H9 (cell line): ENCODE results near the gene LRRC37A3. TPM values are rescaled to one million over a fixed set of nuclear protein-coding genes. Genes with fewer than 3 reads are reported as not detected.
"Not testable (repeated sequence)": the region's sequence is repeated elsewhere in the genome, so short reads cannot be mapped to it uniquely, and the experiment has no call there.

ENCODE experiments used
- DNase-seq: peaks from one replicate; pipeline ENCODE4 v3.0.0-alpha.2; 2017
- H2AFZ ChIP-seq: one replicate; pipeline ENCODE4 v1.6.1; 2013; ENCODE audit warnings: mild to moderate bottlenecking, low read length, control low read depth, moderate library complexity
- H2AK5ac ChIP-seq: 2 replicates; pipeline ENCODE4 v1.6.1; 2013; ENCODE audit warnings: low read length, control low read depth, mixed read lengths; ENCODE audit not compliant: insufficient read length
- H2BK120ac ChIP-seq: one replicate; pipeline ENCODE4 v1.6.1; 2013; ENCODE audit warnings: low read depth, mild to moderate bottlenecking, low read length, control low read depth, inconsistent platforms; ENCODE audit not compliant: poor library complexity, severe bottlenecking
- H2BK12ac ChIP-seq: 2 replicates; pipeline ENCODE4 v1.6.1; 2013; ENCODE audit warnings: low read length, control low read depth, mixed read lengths, low read depth; ENCODE audit not compliant: insufficient read length
- H2BK15ac ChIP-seq: 2 replicates; pipeline ENCODE4 v1.6.1; 2013; ENCODE audit warnings: low read depth, low read length, control low read depth
- H2BK20ac ChIP-seq: one replicate; pipeline ENCODE4 v1.6.1; 2013; ENCODE audit warnings: low read depth, mild to moderate bottlenecking, low read length, control low read depth, inconsistent platforms; ENCODE audit not compliant: poor library complexity, severe bottlenecking
- H2BK5ac ChIP-seq: 2 replicates; pipeline ENCODE4 v1.6.1; 2013; ENCODE audit warnings: low read length, control low read depth, mixed read lengths; ENCODE audit not compliant: insufficient read length
- H3K14ac ChIP-seq: 2 replicates; pipeline ENCODE4 v1.6.1; 2013; ENCODE audit warnings: low read length, control low read depth; ENCODE audit not compliant: insufficient read depth
- H3K18ac ChIP-seq: 2 replicates; pipeline ENCODE4 v1.6.1; 2013; ENCODE audit warnings: low read depth, mild to moderate bottlenecking, mixed read lengths, low read length, control low read depth; ENCODE audit not compliant: insufficient read length
- H3K23ac ChIP-seq: 2 replicates; pipeline ENCODE4 v1.6.1; 2013; ENCODE audit warnings: low read length, control low read depth, mixed read lengths, low read depth; ENCODE audit not compliant: insufficient read length
- H3K23me2 ChIP-seq: 2 replicates; pipeline ENCODE4 v1.6.1; 2013; ENCODE audit warnings: low read depth, mild to moderate bottlenecking, mixed read lengths, low read length, control low read depth; ENCODE audit not compliant: insufficient read length, poor library complexity, severe bottlenecking
- H3K27ac ChIP-seq: 2 replicates; pipeline ENCODE4 v1.5.1; 2013; ENCODE audit warnings: low read length, control low read depth, mixed read lengths, low read depth; ENCODE audit not compliant: insufficient read length
- H3K27me3 ChIP-seq: 2 replicates; pipeline ENCODE4 v1.6.1; 2013; ENCODE audit warnings: low read length, control low read depth, inconsistent platforms; ENCODE audit not compliant: insufficient read depth
- H3K4ac ChIP-seq: 2 replicates; pipeline ENCODE4 v1.6.1; 2013; ENCODE audit warnings: low read depth, mild to moderate bottlenecking, control low read depth, inconsistent platforms, low read length, moderate library complexity
- H3K4me1 ChIP-seq: 2 replicates; pipeline ENCODE4 v1.6.1; 2013; ENCODE audit warnings: low read length, control low read depth, inconsistent platforms; ENCODE audit not compliant: insufficient read depth
- H3K4me2 ChIP-seq: 2 replicates; pipeline ENCODE4 v1.6.1; 2013; ENCODE audit warnings: low read length, control low read depth, mixed read lengths; ENCODE audit not compliant: insufficient read length, insufficient read depth
- H3K56ac ChIP-seq: 2 replicates; pipeline ENCODE4 v1.6.1; 2013; ENCODE audit warnings: low read depth, mild to moderate bottlenecking, mixed read lengths, low read length, control low read depth; ENCODE audit not compliant: insufficient read length
- H3K79me1 ChIP-seq: 2 replicates; pipeline ENCODE4 v1.6.1; 2013; ENCODE audit warnings: low read depth, mild to moderate bottlenecking, moderate library complexity, low read length, control low read depth, inconsistent platforms; ENCODE audit not compliant: insufficient read depth, poor library complexity, severe bottlenecking
- H3K79me2 ChIP-seq: 2 replicates; pipeline ENCODE4 v1.6.1; 2013; ENCODE audit warnings: low read length, control low read depth, inconsistent platforms; ENCODE audit not compliant: insufficient read depth
- H3K9ac ChIP-seq: 2 replicates; pipeline ENCODE4 v1.6.1; 2013; ENCODE audit warnings: low read length, control low read depth, mixed read lengths; ENCODE audit not compliant: insufficient read length; ENCODE audit errors: extremely low read depth
- H3K9me3 ChIP-seq: one replicate; pipeline ENCODE4 v1.6.1; 2013; ENCODE audit warnings: low read depth, low read length, inconsistent platforms; ENCODE audit not compliant: control insufficient read depth
- H3T11ph ChIP-seq: one replicate; pipeline ENCODE4 v1.6.1; 2013; ENCODE audit warnings: mild to moderate bottlenecking, low read length, control low read depth, inconsistent platforms
- H4K20me1 ChIP-seq: one replicate; pipeline ENCODE4 v1.6.1; 2013; ENCODE audit not compliant: control insufficient read depth, insufficient read length, insufficient read depth
- H4K5ac ChIP-seq: 2 replicates; pipeline ENCODE4 v1.6.1; 2013; ENCODE audit warnings: low read depth, mild to moderate bottlenecking, mixed read lengths, low read length, control low read depth; ENCODE audit not compliant: insufficient read length
- H4K8ac ChIP-seq: replicated peaks from 2 replicates; pipeline ENCODE4 v1.6.1; 2013; ENCODE audit warnings: low read length, control low read depth, mixed read lengths, low read depth; ENCODE audit not compliant: insufficient read length
- H4K91ac ChIP-seq: 2 replicates; pipeline ENCODE4 v1.6.1; 2013; ENCODE audit warnings: low read depth, mild to moderate bottlenecking, moderate library complexity, mixed read lengths, low read length, control low read depth; ENCODE audit not compliant: insufficient read length
- H3K27ac Mint-ChIP-seq, 3 experiments: 2 replicates in 2 of 3; 3 replicates in 1 of 3; pipeline ENCODE4 v1.8.0; 2020 to 2021; ENCODE audit warnings: mixed read lengths in 3 of 3, mild to moderate bottlenecking in 1 of 3, moderate library complexity in 1 of 3
- H3K27me3 Mint-ChIP-seq: 2 replicates; pipeline ENCODE4 v1.8.0; 2021; ENCODE audit warnings: low read depth, mild to moderate bottlenecking, moderate library complexity, mixed read lengths
- H3K36me3 Mint-ChIP-seq, 3 experiments: 2 replicates in 2 of 3; 3 replicates in 1 of 3; pipeline ENCODE4 v1.8.0; 2020 to 2021; ENCODE audit warnings: low read depth in 3 of 3, mixed read lengths in 3 of 3; ENCODE audit not compliant: insufficient read depth in 1 of 3
- H3K4me1 Mint-ChIP-seq, 2 experiments: 2 replicates each; pipeline ENCODE4 v1.8.0; 2020; ENCODE audit warnings: mixed read lengths in 2 of 2
- H3K4me3 Mint-ChIP-seq, 2 experiments: 2 replicates in 1 of 2; 3 replicates in 1 of 2; pipeline ENCODE4 v1.8.0; 2020 to 2021; ENCODE audit warnings: mild to moderate bottlenecking in 2 of 2, mixed read lengths in 2 of 2, moderate library complexity in 1 of 2
- H3K9me3 Mint-ChIP-seq, 2 experiments: 2 replicates in 1 of 2; 3 replicates in 1 of 2; pipeline ENCODE4 v1.8.0; 2020; ENCODE audit warnings: mild to moderate bottlenecking in 2 of 2, mixed read lengths in 2 of 2, moderate library complexity in 1 of 2
- WGBS: extraction: QIAGEN DNeasy Blood & Tissue Kit; methylation state at CpG from one replicate; pipeline ENCODE4 v1.1.7; 2013; ENCODE audit warnings: missing lambda C conversion rate, low lambda C conversion rate, mixed read lengths; ENCODE audit not compliant: insufficient read length; ENCODE audit errors: extremely low coverage; 5-methylcytosine and 5-hydroxymethylcytosine counted together
- total RNA-seq: library from RNA; stranded (reverse); gene quantifications from 2 replicates; pipeline ENCODE4 v1.2.1, GENCODE V29; 2021

LRRC37A3 gene
- total RNA-seq, 1 experiment from 2014 or later = 5.4 TPM

GRCh38 chr17:64897136-64897535, 22.1 kb downstream of the LRRC37A3 start:
- H3K23ac ChIP-seq, H3K23me2 ChIP-seq, H3K56ac ChIP-seq, H3K9me3 Mint-ChIP-seq, H2AK5ac ChIP-seq, H3T11ph ChIP-seq, H4K91ac ChIP-seq, H3K36me3 Mint-ChIP-seq, H3K79me2 ChIP-seq, H2BK12ac ChIP-seq, H3K4me2 ChIP-seq, H3K27me3 ChIP-seq, H3K79me1 ChIP-seq, H2BK20ac ChIP-seq, H4K20me1 ChIP-seq, H3K27me3 Mint-ChIP-seq, H4K8ac ChIP-seq, H2BK5ac ChIP-seq, H3K4ac ChIP-seq, H2BK120ac ChIP-seq, H2AFZ ChIP-seq, H3K4me1 Mint-ChIP-seq, H3K9ac ChIP-seq, H3K4me1 ChIP-seq, H3K18ac ChIP-seq, H3K4me3 Mint-ChIP-seq, H2BK15ac ChIP-seq, H3K14ac ChIP-seq, H3K27ac ChIP-seq, H4K5ac ChIP-seq, H3K9me3 ChIP-seq: not testable (repeated sequence)
- DNase-seq = peak; percentile 41
- WGBS = no CpG with 5 or more reads among the region's 15 CpGs
- peak overlapping the region in 1 of 3 experiments; percentile 4; a peak in 1 of 7 replicates for H3K27ac Mint-ChIP-seq

GRCh38 chr17:64874210-64874609, 45.1 kb downstream of the LRRC37A3 start:
- not testable (repeated sequence) for H3K9me3 ChIP-seq, H3K4me2 ChIP-seq, H2BK20ac ChIP-seq, DNase-seq, H2AK5ac ChIP-seq, H4K91ac ChIP-seq, H2BK15ac ChIP-seq, H2BK5ac ChIP-seq, H3K27me3 ChIP-seq, H3K79me1 ChIP-seq, H3K27ac ChIP-seq, H3K23ac ChIP-seq, H3K27ac Mint-ChIP-seq, H3K9ac ChIP-seq, H3K14ac ChIP-seq, H3K56ac ChIP-seq, H3K4me1 Mint-ChIP-seq, H3K79me2 ChIP-seq, H3K18ac ChIP-seq, H2BK12ac ChIP-seq, H4K5ac ChIP-seq, H3T11ph ChIP-seq, H2BK120ac ChIP-seq, H3K4me3 Mint-ChIP-seq, H3K4me1 ChIP-seq, H3K27me3 Mint-ChIP-seq, H2AFZ ChIP-seq, H3K36me3 Mint-ChIP-seq, H3K9me3 Mint-ChIP-seq, H3K23me2 ChIP-seq, H3K4ac ChIP-seq, H4K8ac ChIP-seq, H4K20me1 ChIP-seq
- WGBS = no CpG with 5 or more reads among the region's 29 CpGs
